Breast epithelium (tissue), 4 donors: Measurements from ENCODE around the gene MED9. TPM values are rescaled to one million over a fixed set of nuclear protein-coding genes. Genes with fewer than 3 reads are reported as not detected.

Experiments used
- DNase-seq, 2 donors: peaks; one replicate each; pipeline ENCODE4 v3.0.0-alpha.2; 2019; ENCODE audit warnings: low spot score in 2 of 2
- H3K27ac ChIP-seq, 2 donors: fragments of 200-600 bp; sonication (generic) in 1 of 2; one replicate each; pipeline ENCODE4 v1.5.1; 2016 to 2019; ENCODE audit warnings: mild to moderate bottlenecking in 1 of 2
- H3K27me3 ChIP-seq, 2 donors: fragments of 200-600 bp; sonication (generic) in 1 of 2; one replicate each; pipeline versions ENCODE4 v1.5.1 to v1.6.0; 2017 to 2019; ENCODE audit warnings: control low read depth in 1 of 2, mild to moderate bottlenecking in 1 of 2
- H3K36me3 ChIP-seq: fragments of 200-600 bp; one replicate; pipeline ENCODE4 v1.5.1; 2019
- H3K4me1 ChIP-seq, 2 donors: fragments of 200-600 bp; sonication (generic); one replicate each; pipeline ENCODE4 v1.5.1; 2016 to 2019; ENCODE audit warnings: control low read depth in 1 of 2
- H3K4me3 ChIP-seq, 3 donors: fragments of 200-600 bp; sonication (generic); 1 replicate in 2 of 3; 2 replicates in 1 of 3; pipeline ENCODE4 v1.5.1; 2016 to 2019; ENCODE audit warnings: mild to moderate bottlenecking in 3 of 3, moderate library complexity in 2 of 3
- H3K9me3 ChIP-seq, 2 donors: fragments of 200-600 bp; sonication (generic) in 1 of 2; one replicate each; pipeline ENCODE4 v1.5.1; 2016 to 2019; ENCODE audit warnings: control low read depth in 1 of 2
- POLR2A ChIP-seq: fragments of 450-650 bp; IDR thresholded peaks from one replicate; pipeline ENCODE4 v1.6.1; 2016; ENCODE audit warnings: antibody characterized with exemption, mild to moderate bottlenecking, moderate library complexity
- POLR2AphosphoS5 ChIP-seq, 3 donors: sonication (generic); formaldehyde crosslinking; IDR thresholded peaks; one replicate each; pipeline ENCODE4 v1.6.1; 2017; ENCODE audit warnings: antibody characterized with exemption in 3 of 3
- intact Hi-C: fragments of 100-400 bp; cut with DNase I; formaldehyde crosslinking; loops from one replicate; pipeline ENCODE4 v1.15.1; 2023; ENCODE audit warnings: low total_unique reads
- total RNA-seq, 3 donors: library from RNA; depleted of rRNA; stranded (reverse); fragments of >200 nt; gene quantifications; one replicate each; pipeline ENCODE4 v1.1.0, GENCODE V29; 2016
- TF ChIP-seq, protein P1 (sequence below), 3 donors: fragments of 450-650 bp; IDR thresholded peaks; one replicate each; pipeline ENCODE4 v1.5.1; 2016 to 2017; ENCODE audit warnings: antibody characterized with exemption in 3 of 3, mild to moderate bottlenecking in 3 of 3, moderate library complexity in 3 of 3

MED9 gene
- total RNA-seq, 3 donors from 2014 or later: 13.4 to 22.5 (median 20.0) TPM

GRCh38 chr17:17440938-17441675, 35.7 kb upstream of the MED9 start:
- no peak for DNase-seq
- Histone ChIP-seq H3K4me3 (no peak overlapping the region), H3K27me3 (no peaks in the 10 kb centered on the region), H3K27ac (peak overlapping the region; percentile 50 to 57), H3K4me1 (no peaks in the 10 kb centered on the region), H3K36me3 (no peaks in the 10 kb centered on the region), H3K9me3 (no peaks in the 10 kb centered on the region)
- intact Hi-C loops: no loop called here
- no peak for TF ChIP-seq POLR2AphosphoS5 (IDR thresholded peaks at IDR 0.05)
- TF ChIP-seq, protein P1, sequence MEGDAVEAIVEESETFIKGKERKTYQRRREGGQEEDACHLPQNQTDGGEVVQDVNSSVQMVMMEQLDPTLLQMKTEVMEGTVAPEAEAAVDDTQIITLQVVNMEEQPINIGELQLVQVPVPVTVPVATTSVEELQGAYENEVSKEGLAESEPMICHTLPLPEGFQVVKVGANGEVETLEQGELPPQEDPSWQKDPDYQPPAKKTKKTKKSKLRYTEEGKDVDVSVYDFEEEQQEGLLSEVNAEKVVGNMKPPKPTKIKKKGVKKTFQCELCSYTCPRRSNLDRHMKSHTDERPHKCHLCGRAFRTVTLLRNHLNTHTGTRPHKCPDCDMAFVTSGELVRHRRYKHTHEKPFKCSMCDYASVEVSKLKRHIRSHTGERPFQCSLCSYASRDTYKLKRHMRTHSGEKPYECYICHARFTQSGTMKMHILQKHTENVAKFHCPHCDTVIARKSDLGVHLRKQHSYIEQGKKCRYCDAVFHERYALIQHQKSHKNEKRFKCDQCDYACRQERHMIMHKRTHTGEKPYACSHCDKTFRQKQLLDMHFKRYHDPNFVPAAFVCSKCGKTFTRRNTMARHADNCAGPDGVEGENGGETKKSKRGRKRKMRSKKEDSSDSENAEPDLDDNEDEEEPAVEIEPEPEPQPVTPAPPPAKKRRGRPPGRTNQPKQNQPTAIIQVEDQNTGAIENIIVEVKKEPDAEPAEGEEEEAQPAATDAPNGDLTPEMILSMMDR (IDR thresholded peaks at IDR 0.05): no peak
- no peak for TF ChIP-seq POLR2A

- DNase-seq: no peak
- peak overlapping the region; percentile 62 to 89 for H3K27ac ChIP-seq
- H3K9me3 ChIP-seq: no peaks in the 10 kb centered on the region
- no peaks in the 10 kb centered on the region for H3K36me3 ChIP-seq
- peak overlapping the region in 1 of 3 donors; percentile 43 for H3K4me3 ChIP-seq
- H3K4me1 ChIP-seq: no peaks in the 10 kb centered on the region
- TF ChIP-seq POLR2AphosphoS5 (IDR thresholded peaks at IDR 0.05) (no peak), POLR2A (no peak)
- TF ChIP-seq, protein P1 (IDR thresholded peaks at IDR 0.05): no peak
- intact Hi-C loops: no loop called here
- H3K27me3 ChIP-seq: no peaks in the 10 kb centered on the region
These were observed 33.6 kb upstream of the MED9 start for GRCh38 chr17:17443173-17443572.

GRCh38 chr17:17445296-17445924, 31.4 kb upstream of the MED9 start:
- H3K27me3 ChIP-seq: no peaks in the 10 kb centered on the region
- no peaks in the 10 kb centered on the region for H3K4me1 ChIP-seq
- H3K4me3 ChIP-seq: no peak overlapping the region
- no peak for TF ChIP-seq POLR2AphosphoS5 (IDR thresholded peaks at IDR 0.05)
- no peak for TF ChIP-seq POLR2A
- TF ChIP-seq, protein P1 (IDR thresholded peaks at IDR 0.05): no peak
- H3K9me3 ChIP-seq: no peaks in the 10 kb centered on the region
- H3K27ac ChIP-seq: peak overlapping the region; percentile 77
- DNase-seq: no peak
- no peaks in the 10 kb centered on the region for H3K36me3 ChIP-seq
- intact Hi-C loops: no loop called here

DNA sequence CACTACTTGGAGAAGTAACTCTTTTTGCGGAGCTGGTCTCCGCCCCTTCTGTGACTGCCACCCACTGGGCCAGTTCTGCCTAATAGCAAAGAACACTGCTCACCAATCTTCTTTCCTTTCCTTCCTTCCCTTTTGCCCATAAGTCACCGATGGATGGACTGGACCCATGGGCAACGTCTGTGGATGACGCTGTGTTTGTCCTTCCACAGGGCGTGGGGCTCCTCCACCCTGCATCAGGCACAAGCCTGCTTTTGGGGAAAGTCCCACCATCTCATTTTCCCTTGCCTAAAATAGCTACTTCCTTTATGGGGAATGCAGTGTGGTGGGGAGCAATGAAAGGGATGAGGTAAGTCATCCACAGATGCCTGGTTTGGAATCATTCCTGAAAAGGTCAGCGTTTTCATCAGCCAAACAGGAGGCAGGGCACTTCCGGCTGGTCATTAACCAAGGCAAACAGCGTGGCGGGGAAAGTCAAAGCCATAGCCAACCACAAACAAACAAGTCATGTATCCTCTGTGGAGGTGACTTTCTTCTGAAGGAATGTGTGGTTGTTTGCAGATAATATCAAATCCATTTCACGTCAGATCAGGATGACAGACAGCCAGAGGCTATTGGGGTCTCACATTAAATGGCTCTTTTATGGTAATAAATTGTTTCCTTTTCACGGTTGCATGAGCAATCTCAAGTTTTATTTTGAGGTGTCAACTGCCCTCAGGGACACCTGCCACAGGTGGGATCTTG, 30.7 kb upstream of the MED9 start:
- H3K9me3 ChIP-seq: no peaks in the 10 kb centered on the region
- no peaks in the 10 kb centered on the region for H3K4me1 ChIP-seq
- TF ChIP-seq POLR2AphosphoS5 (IDR thresholded peaks at IDR 0.05) (peak; percentile 40 to 57 (median 56)), POLR2A (no peak)
- TF ChIP-seq, protein P1 (IDR thresholded peaks at IDR 0.05): no peak
- peak overlapping the region; percentile 77 for H3K27ac ChIP-seq
- H3K4me3 ChIP-seq: no peak overlapping the region
- H3K36me3 ChIP-seq: no peaks in the 10 kb centered on the region
- H3K27me3 ChIP-seq: no peaks in the 10 kb centered on the region
- intact Hi-C loops: no loop called here
- peak; percentile 76 to 82 for DNase-seq
